Right lobe of liver (tissue), 6 donors: ENCODE results near the gene GNAL. TPM values are rescaled to one million over a fixed set of nuclear protein-coding genes. Genes with fewer than 3 reads are reported as not detected.
A peak's percentile ranks its signal among the peaks of the same experiment; 100 is the strongest.
"Not testable (repeated sequence)": the region's sequence is repeated elsewhere in the genome, so short reads cannot be mapped to it uniquely, and the experiment has no call there.

ENCODE experiments used
- ATAC-seq, 4 donors: fragments of 200-7000 bp; cut with Tn5 transposase; one replicate each; pipeline ENCODE4 v1.9.1; 2020; ENCODE audit warnings: mild to moderate bottlenecking in 4 of 4, moderate library complexity in 4 of 4
- DNase-seq, 3 donors: peaks; one replicate each; pipeline ENCODE4 v3.0.0-alpha.2; 2020
- H3K27ac ChIP-seq, 3 donors: fragments of 200-600 bp; one replicate each; pipeline ENCODE4 v1.8.0; 2022
- H3K27me3 ChIP-seq, 2 donors: fragments of 200-600 bp; one replicate each; pipeline ENCODE4 v1.8.0; 2022
- H3K36me3 ChIP-seq, 4 donors: fragments of 200-600 bp; sonication (generic) in 1 of 4; one replicate each; pipeline versions ENCODE4 v1.5.1 to v1.8.0; 2017 to 2022; ENCODE audit warnings: control low read depth in 1 of 4
- H3K4me1 ChIP-seq, 4 donors: fragments of 200-600 bp; sonication (generic) in 1 of 4; one replicate each; pipeline versions ENCODE4 v1.5.1 to v1.8.0; 2017 to 2022; ENCODE audit warnings: control low read depth in 1 of 4
- H3K4me3 ChIP-seq, 3 donors: fragments of 200-600 bp; one replicate each; pipeline ENCODE4 v1.8.0; 2022
- H3K9me3 ChIP-seq, 4 donors: fragments of 200-600 bp; sonication (generic) in 1 of 4; one replicate each; pipeline versions ENCODE4 v1.5.1 to v1.8.0; 2017 to 2022; ENCODE audit warnings: control low read depth in 1 of 4
- CTCF ChIP-seq, 4 donors: fragments of 200-600 bp in 3 of 4; fragments of 450-650 bp in 1 of 4; IDR thresholded peaks; one replicate each; pipeline versions ENCODE4 v1.5.1 to v1.8.0; 2016 to 2022; ENCODE audit warnings: antibody characterized with exemption in 4 of 4, mild to moderate bottlenecking in 2 of 4
- POLR2A ChIP-seq: fragments of 450-650 bp; IDR thresholded peaks from one replicate; pipeline ENCODE4 v1.6.1; 2017; ENCODE audit warnings: antibody characterized with exemption, mild to moderate bottlenecking
- WGBS: methylation state at CpG from one replicate; pipeline ENCODE4 v1.1.6; 2018; ENCODE audit warnings: low coverage, low lambda C conversion rate; ENCODE audit not compliant: insufficient coverage; ENCODE audit errors: missing lambda C conversion rate; 5-methylcytosine and 5-hydroxymethylcytosine counted together
- intact Hi-C, 2 donors: fragments of 100-400 bp; cut with DNase I; formaldehyde crosslinking; loops; one replicate each; pipeline versions ENCODE4 v1.11.2 to v1.14.1; 2022
- long read RNA-seq: library from polyadenylated mRNA; unstranded; transcript quantifications from one replicate; pipeline ENCODE4 v2.0.0, GENCODE V29; 2019
- total RNA-seq, 6 experiments: library from RNA; depleted of rRNA in 2 of 6; stranded (reverse); fragments of >200 nt in 2 of 6; fragmentation: NEBNext Ultra II Directional in 3 of 6; extraction: Animal tissue kit (Norgen Biotek cat#: 25700) in 3 of 6; gene quantifications; one replicate each; pipeline versions ENCODE4 v1.1.0 to v1.2.4, GENCODE V29; 2016 to 2023
- donor health status: DM: no; HTN: yes; CAD: no.
- donor health status: DM: no; HTN: no; CAD: no.
- donor health status: DM: no; HTN: no; CAD: no.
- donor health status: DM: no; HTN: yes; CAD: no.
- donor health status: DM: no; HTN: yes; CAD: no.

The GNAL gene
- total RNA-seq, result 1 to 10 TPM in 4 of 6 experiments, under 1 TPM in 2; 0.19 to 1.9 (median 1.2) TPM
- long read RNA-seq, partial matches to known transcripts, result 0 of 1 reads
- long read RNA-seq, other reads (novel, unspliced or antisense), result 0 of 1 reads

- H3K27ac ChIP-seq, result no peak within 1 kb of the TSS
- peaks cover 0 to 10% (median 0%) of the 10 kb centered on the region in 4 donors for H3K4me1 ChIP-seq
- no peaks in the 10 kb centered on the region for H3K36me3 ChIP-seq
- DNase-seq (peak; percentile 78 to 81 (median 80)), ATAC-seq (peak; percentile 97 to 99 (median 98))
- intact Hi-C loops, result no loop called here
- peak within 1 kb of the TSS; percentile 52 to 60 (median 52) for H3K4me3 ChIP-seq
- TF ChIP-seq CTCF (IDR thresholded peaks at IDR 0.05), result no peak
- no peak for TF ChIP-seq POLR2A
- no peaks in the 10 kb centered on the region for H3K9me3 ChIP-seq
- WGBS, result 0% methylated on average over 4 of the region's 77 CpGs
- H3K27me3 ChIP-seq, result peaks cover 0 to 5% of the 10 kb centered on the region in 2 donors
These were observed at the start of gene GNAL for GRCh38 chr18:11688972-11689668. Gene GNAL, plus strand, starts transcription at chr18:11689264. Its CDS starts 300 bp downstream, at chr18:11689564.

GRCh38 chr18:11647310-11647709 lies 41.8 kb upstream of the GNAL start:
- H3K27ac ChIP-seq, H3K4me1 ChIP-seq, intact Hi-C loops, H3K36me3 ChIP-seq, ATAC-seq, DNase-seq, H3K9me3 ChIP-seq, H3K4me3 ChIP-seq, H3K27me3 ChIP-seq: not testable (repeated sequence)
- 90% methylated on average over 2 of the region's 23 CpGs for WGBS

- WGBS, result 60% methylated on average over 1 of the region's 26 CpGs
- intact Hi-C loops, result not testable (repeated sequence)
These were observed 41.3 kb upstream of the GNAL start for GRCh38 chr18:11647804-11648203.

GRCh38 chr18:11649839-11650238 lies 39.2 kb upstream of the GNAL start:
- no peak for DNase-seq
- intact Hi-C loops, result no loop called here
- H3K4me1 ChIP-seq, result no peaks in the 10 kb centered on the region
- H3K9me3 ChIP-seq, result no peaks in the 10 kb centered on the region
- H3K27me3 ChIP-seq, result no peaks in the 10 kb centered on the region
- TF ChIP-seq CTCF (IDR thresholded peaks at IDR 0.05) (no peak), POLR2A (no peak)
- no peaks in the 10 kb centered on the region for H3K36me3 ChIP-seq
- no peak overlapping the region for H3K27ac ChIP-seq
- no peak overlapping the region for H3K4me3 ChIP-seq
- WGBS, result 43% methylated on average over 4 of the region's 4 CpGs
- no peak for ATAC-seq

More at GRCh38 chr18:11647804-11648203, 41.3 kb upstream of the GNAL start:
- H3K4me1 ChIP-seq, ATAC-seq, H3K9me3 ChIP-seq, H3K27me3 ChIP-seq, H3K4me3 ChIP-seq, H3K36me3 ChIP-seq, H3K27ac ChIP-seq, DNase-seq: not testable (repeated sequence)

GRCh38 chr18:11651899-11652298 lies 37.2 kb upstream of the GNAL start:
- Histone ChIP-seq H3K9me3 (no peaks in the 10 kb centered on the region), H3K27ac (no peak overlapping the region), H3K27me3 (no peaks in the 10 kb centered on the region), H3K36me3 (no peaks in the 10 kb centered on the region), H3K4me1 (no peaks in the 10 kb centered on the region), H3K4me3 (no peak overlapping the region)
- TF ChIP-seq POLR2A, result no peak
- no peak for TF ChIP-seq CTCF (IDR thresholded peaks at IDR 0.05)
- no peak for ATAC-seq
- WGBS, result 67% methylated on average over 3 of the region's 3 CpGs
- intact Hi-C loops, result no loop called here
- no peak for DNase-seq
